ENCODE data around the gene TNS1. TPM values are rescaled to one million over a fixed set of nuclear protein-coding genes. Genes with fewer than 3 reads are reported as not detected.

The TNS1 gene
- total RNA-seq, 2 donors from 2014 or later, result 168 to 174 TPM

DNA sequence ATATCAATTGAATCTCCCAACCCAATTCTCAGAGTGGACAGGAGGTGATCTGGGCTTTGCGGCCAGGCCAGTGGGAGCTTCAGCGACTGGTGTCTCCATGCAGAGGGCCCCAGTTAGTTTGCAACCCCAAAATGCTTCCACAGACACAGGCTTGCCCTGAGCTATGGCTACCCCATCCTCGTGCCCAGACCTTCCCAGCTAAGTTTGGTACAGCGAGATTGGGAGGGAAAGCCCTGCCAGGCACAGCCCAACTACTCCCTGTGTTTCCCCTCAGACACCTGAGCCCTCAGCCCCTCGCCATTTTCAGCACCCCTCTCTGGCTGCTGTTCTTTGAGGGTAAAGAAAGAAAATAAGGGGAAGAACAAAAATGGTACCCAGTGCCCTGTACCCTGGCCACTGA lies 142.9 kb downstream of the TNS1 start:
- no peak for ATAC-seq
- Histone ChIP-seq H3K27ac (peak overlapping the region in 1 of 4 donors; percentile 62), H3K9me3 (no peaks in the 10 kb centered on the region), H3K27me3 (no peaks in the 10 kb centered on the region), H3K4me1 (peaks cover 11% of the 10 kb centered on the region), H3K4me3 (no peak overlapping the region), H3K36me3 (replicated peaks in 1 of 2; ENCODE audit: insufficient read depth in 1 of 2, low read depth in 2 of 2) (peaks cover 0 to 26% of the 10 kb centered on the region in 2 donors)
- DNase-seq, result no peak
- TF ChIP-seq, protein P1, sequence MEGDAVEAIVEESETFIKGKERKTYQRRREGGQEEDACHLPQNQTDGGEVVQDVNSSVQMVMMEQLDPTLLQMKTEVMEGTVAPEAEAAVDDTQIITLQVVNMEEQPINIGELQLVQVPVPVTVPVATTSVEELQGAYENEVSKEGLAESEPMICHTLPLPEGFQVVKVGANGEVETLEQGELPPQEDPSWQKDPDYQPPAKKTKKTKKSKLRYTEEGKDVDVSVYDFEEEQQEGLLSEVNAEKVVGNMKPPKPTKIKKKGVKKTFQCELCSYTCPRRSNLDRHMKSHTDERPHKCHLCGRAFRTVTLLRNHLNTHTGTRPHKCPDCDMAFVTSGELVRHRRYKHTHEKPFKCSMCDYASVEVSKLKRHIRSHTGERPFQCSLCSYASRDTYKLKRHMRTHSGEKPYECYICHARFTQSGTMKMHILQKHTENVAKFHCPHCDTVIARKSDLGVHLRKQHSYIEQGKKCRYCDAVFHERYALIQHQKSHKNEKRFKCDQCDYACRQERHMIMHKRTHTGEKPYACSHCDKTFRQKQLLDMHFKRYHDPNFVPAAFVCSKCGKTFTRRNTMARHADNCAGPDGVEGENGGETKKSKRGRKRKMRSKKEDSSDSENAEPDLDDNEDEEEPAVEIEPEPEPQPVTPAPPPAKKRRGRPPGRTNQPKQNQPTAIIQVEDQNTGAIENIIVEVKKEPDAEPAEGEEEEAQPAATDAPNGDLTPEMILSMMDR (IDR thresholded peaks at IDR 0.05), result no peak
- no peak for TF ChIP-seq POLR2A (IDR thresholded peaks at IDR 0.05)
- 92 to 96% methylated on average over 5 of the region's 5 CpGs for WGBS, 2 donors
- intact Hi-C loops (cut with DNase I), result no loop called here

DNA sequence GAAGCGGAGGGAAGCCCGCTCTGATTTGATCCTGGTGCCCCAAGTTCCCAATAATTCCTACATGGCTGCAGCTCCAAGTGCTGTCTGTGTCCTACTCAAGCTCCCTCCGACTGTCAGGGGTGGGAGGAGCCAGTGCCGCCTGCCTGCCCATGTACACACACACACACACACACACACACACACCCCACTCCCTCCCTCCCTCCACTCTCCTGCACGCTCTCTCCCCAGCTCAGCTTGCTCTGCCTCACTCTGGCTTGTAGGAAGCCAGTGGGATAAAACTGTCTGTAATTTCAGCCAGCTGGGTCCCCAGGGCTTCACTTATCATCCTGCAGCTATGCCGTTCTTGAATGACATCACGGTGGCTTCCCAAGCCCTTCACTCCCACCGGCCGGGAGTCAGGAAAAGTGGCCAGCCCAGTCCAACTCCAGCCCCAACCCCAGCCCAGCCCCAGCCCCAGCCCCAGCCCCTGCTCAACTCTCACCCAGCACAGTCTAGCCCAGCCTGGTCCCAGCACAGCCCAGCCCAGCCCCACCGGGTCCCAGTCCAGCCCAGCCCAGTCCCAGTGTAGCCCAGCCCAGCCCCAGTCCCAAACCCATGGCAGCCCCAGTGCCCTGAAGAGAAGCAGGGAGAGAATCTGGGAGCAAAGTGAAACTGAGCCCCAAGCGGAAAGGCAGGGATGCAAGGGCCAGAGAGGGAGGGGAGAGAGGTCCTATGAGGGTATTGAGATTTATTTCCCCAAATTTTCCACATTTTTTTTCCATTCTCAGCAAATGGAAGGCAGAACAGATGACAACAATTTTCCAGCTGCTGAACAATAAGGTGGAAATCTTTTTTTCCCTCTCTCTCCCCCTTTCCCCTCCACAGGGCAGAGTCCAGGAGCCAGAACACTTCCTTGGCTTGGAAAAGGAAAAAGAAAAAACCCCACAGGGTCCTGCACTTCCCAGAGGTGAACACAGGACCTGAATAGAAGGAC lies 144.0 kb downstream of the TNS1 start:
- Histone ChIP-seq H3K36me3 (replicated peaks in 1 of 2; ENCODE audit: insufficient read depth in 1 of 2, low read depth in 2 of 2) (peaks cover 0 to 22% of the 10 kb centered on the region in 2 donors), H3K9me3 (no peaks in the 10 kb centered on the region), H3K4me1 (peaks cover 11% of the 10 kb centered on the region), H3K4me3 (no peak overlapping the region), H3K27me3 (no peaks in the 10 kb centered on the region), H3K27ac (peak overlapping the region; percentile 30 to 62 (median 51))
- DNase-seq (peak; percentile 45 to 70 (median 56)), ATAC-seq (peak; percentile 52)
- intact Hi-C loops (cut with DNase I), result no loop called here
- 49 to 50% methylated on average over 10 to 11 of the region's 11 CpGs for WGBS, 2 donors
- TF ChIP-seq POLR2A (IDR thresholded peaks at IDR 0.05), result no peak
- TF ChIP-seq, protein P1 (IDR thresholded peaks at IDR 0.05), result no peak

DNA sequence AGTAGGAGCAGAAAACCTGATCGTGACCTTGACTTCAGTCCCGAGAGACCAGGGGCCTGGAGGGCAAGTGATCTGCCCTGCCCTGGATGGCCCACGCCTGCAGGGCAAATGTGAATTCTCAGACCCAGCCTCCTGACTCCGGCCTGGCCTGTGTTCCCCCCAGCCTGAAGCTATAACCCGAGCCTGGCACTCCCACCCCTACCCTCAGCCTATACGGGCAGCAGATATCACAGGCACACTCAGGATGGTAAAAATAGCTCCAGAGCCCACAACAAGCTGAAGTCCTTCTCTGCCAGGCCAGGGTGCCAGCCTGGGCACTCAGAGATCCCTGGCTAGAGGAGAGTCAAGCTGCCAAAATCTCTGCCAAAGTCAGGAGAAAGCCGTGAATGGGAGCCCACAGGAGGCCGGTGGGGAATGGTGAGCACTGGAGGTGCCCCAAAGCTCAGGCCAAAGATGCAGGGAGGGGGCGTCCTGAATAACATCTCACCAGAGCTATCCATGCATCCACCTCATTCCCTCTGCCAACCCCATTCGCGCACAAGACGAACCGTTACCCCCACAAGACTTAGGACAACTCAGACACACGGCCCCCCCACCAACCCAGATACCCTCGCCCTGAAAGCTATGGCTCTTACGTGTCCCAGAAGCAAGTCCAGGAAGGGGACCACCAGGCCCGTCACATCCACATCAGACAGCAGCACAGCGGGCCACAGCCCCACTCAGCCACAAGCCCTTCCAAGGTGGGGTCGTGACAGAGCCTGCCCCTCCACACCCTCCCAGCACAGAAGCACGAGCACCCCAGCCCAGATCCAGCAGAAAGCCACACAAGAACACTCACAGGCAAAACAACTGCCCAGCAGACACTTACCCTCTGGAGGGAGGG lies 144.9 kb downstream of the TNS1 start:
- H3K27ac ChIP-seq, result peak overlapping the region in 3 of 4 donors; percentile 45 to 62 (median 57)
- H3K4me3 ChIP-seq, result no peak overlapping the region
- WGBS, 2 donors, result 74 to 83% methylated on average over 14 to 20 of the region's 20 CpGs
- H3K36me3 ChIP-seq (replicated peaks in 1 of 2; ENCODE audit: insufficient read depth in 1 of 2, low read depth in 2 of 2), result peaks cover 0 to 18% of the 10 kb centered on the region in 2 donors
- H3K27me3 ChIP-seq, result no peaks in the 10 kb centered on the region
- intact Hi-C loops (cut with DNase I), result no loop called here
- peaks cover 13% of the 10 kb centered on the region for H3K4me1 ChIP-seq
- ATAC-seq, result no peak
- TF ChIP-seq, protein P1 (IDR thresholded peaks at IDR 0.05), result no peak
- no peak for TF ChIP-seq POLR2A (IDR thresholded peaks at IDR 0.05)
- DNase-seq, result no peak
- no peaks in the 10 kb centered on the region for H3K9me3 ChIP-seq

DNA sequence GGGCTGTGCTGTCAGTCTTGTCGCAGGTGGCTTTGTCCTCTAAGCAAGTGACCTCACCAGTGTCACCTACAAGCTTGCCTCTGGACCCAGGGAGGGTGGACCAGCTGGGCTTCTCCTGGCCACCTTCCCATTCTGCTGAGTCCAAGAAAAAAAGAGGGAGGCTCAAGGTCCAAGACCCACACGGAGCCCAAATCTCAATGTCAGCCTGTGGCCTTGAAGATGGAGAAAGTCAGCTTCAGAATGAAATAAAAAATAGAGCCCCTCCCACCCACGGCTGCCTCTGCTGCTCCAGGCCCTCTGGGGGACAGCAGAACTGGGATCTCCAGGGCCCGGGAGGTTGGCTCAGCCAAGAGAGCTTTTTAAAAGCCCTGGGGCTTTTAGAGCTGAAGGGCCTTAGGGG lies 145.9 kb downstream of the TNS1 start:
- ATAC-seq (no peak), DNase-seq (peak in 3 of 4 donors; percentile 27 to 50 (median 48))
- intact Hi-C loops (cut with DNase I), result no loop called here
- H3K27me3 ChIP-seq, result no peaks in the 10 kb centered on the region
- peaks cover 0 to 14% of the 10 kb centered on the region in 2 donors for H3K36me3 ChIP-seq (replicated peaks in 1 of 2; ENCODE audit: insufficient read depth in 1 of 2, low read depth in 2 of 2)
- no peaks in the 10 kb centered on the region for H3K9me3 ChIP-seq
- TF ChIP-seq POLR2A (IDR thresholded peaks at IDR 0.05), result no peak
- TF ChIP-seq, protein P1 (IDR thresholded peaks at IDR 0.05), result no peak
- peaks cover 14% of the 10 kb centered on the region for H3K4me1 ChIP-seq
- no peak overlapping the region for H3K4me3 ChIP-seq
- peak overlapping the region in 2 of 4 donors; percentile 4 to 57 for H3K27ac ChIP-seq
- WGBS, 2 donors, result 24 to 38% methylated on average over 4 of the region's 4 CpGs
